Measurements from ENCODE around the gene PPP2R5E. TPM values are rescaled to one million over a fixed set of nuclear protein-coding genes. Genes with fewer than 3 reads are reported as not detected.

PPP2R5E gene
- total RNA-seq, 2 donors from 2014 or later = 13.9 to 25.5 TPM

DNA sequence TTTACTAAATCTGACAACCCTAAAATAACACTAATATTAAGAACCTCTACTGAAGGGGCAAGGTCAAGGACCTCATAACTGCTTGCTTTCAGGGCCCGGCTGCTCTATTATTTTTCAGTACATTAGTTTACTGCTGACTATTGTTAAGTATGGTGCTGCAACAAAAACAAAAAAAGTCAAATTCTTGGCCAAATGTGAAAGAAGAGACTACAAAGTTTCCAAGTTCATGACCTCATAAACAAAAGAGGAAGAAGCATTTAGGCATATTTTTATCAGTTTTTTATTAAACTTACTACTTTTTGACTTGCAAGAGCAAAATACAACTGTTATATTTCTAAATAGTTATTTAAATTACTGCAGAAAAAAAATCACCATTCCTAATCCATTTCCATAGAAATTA is 114.7 kb downstream of the PPP2R5E start:
- no peak for ATAC-seq (ENCODE audit: insufficient number of reproducible peaks, low FRiP score, low read depth)
- H3K27me3 ChIP-seq (replicated peaks; ENCODE audit: insufficient read depth) = no peaks in the 10 kb centered on the region
- no peaks in the 10 kb centered on the region for H3K36me3 ChIP-seq
- DNase-seq (ENCODE audit: low spot score) = no peak
- TF ChIP-seq, protein P1, sequence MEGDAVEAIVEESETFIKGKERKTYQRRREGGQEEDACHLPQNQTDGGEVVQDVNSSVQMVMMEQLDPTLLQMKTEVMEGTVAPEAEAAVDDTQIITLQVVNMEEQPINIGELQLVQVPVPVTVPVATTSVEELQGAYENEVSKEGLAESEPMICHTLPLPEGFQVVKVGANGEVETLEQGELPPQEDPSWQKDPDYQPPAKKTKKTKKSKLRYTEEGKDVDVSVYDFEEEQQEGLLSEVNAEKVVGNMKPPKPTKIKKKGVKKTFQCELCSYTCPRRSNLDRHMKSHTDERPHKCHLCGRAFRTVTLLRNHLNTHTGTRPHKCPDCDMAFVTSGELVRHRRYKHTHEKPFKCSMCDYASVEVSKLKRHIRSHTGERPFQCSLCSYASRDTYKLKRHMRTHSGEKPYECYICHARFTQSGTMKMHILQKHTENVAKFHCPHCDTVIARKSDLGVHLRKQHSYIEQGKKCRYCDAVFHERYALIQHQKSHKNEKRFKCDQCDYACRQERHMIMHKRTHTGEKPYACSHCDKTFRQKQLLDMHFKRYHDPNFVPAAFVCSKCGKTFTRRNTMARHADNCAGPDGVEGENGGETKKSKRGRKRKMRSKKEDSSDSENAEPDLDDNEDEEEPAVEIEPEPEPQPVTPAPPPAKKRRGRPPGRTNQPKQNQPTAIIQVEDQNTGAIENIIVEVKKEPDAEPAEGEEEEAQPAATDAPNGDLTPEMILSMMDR (IDR thresholded peaks at IDR 0.05) = no peak
- no peak overlapping the region for H3K27ac ChIP-seq
- no peaks in the 10 kb centered on the region for H3K9me3 ChIP-seq
- no peak overlapping the region for H3K4me3 ChIP-seq
- peaks cover 0 to 10% of the 10 kb centered on the region in 2 donors for H3K4me1 ChIP-seq (ENCODE audit: control insufficient read depth in 1 of 2, low read depth in 2 of 2)

DNA sequence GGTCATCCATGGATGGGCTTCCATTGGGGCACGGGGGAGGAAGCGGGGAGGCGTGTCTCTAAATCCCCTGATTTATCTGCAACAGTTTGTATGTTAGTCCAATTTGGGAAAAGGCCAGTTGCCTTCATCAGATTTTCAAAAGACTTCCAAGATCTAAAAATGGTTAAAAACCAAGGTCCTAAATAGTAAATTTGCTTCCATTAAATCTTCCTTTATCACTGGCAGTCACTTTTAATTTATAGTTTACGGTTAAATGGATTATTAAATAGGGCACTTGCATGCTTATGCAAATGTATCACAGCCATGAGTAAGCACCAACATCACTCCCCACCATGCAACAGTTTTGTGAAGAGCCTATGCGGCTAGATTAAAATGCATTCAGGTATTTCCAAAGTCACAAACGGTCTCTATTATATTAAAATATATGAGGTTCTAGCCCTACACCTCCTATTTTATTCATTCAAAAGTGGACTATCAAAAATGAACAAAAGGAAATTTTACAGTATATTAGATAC is 116.3 kb downstream of the PPP2R5E start:
- Histone ChIP-seq H3K36me3 (no peaks in the 10 kb centered on the region), H3K4me3 (no peak overlapping the region)
- no peak for ATAC-seq (ENCODE audit: insufficient number of reproducible peaks, low FRiP score, low read depth)

DNA sequence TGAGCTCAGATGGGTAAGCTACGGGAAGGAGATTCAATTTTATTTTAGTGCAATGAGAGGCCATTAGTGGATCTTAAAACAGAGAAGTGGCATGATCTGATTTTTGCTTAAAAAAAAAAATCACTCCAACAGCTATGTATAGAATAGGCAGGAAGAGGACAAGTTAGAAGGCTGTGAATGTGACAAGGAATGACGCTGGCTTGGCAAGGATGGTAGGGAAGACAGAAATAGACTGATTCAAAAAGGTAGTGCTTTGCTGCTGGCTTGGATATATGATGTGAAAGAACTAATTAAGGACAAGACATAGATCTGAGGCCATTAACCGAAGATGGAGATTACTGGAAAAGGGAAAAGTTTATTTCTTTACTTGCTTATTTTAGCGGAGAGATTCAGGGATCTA is 119.3 kb downstream of the PPP2R5E start:
- TF ChIP-seq, protein P1 (IDR thresholded peaks at IDR 0.05) = no peak
- H3K27me3 ChIP-seq (replicated peaks; ENCODE audit: insufficient read depth) = no peaks in the 10 kb centered on the region

More for the DNA sequence above, 116.3 kb downstream of the PPP2R5E start:
- Histone ChIP-seq H3K27me3 (replicated peaks; ENCODE audit: insufficient read depth) (no peaks in the 10 kb centered on the region), H3K27ac (no peak overlapping the region), H3K9me3 (no peaks in the 10 kb centered on the region), H3K4me1 (ENCODE audit: control insufficient read depth in 1 of 2, low read depth in 2 of 2) (peaks cover 0 to 9% of the 10 kb centered on the region in 2 donors)
- DNase-seq (ENCODE audit: low spot score) = no peak
- TF ChIP-seq, protein P1 (IDR thresholded peaks at IDR 0.05) = no peak

DNA sequence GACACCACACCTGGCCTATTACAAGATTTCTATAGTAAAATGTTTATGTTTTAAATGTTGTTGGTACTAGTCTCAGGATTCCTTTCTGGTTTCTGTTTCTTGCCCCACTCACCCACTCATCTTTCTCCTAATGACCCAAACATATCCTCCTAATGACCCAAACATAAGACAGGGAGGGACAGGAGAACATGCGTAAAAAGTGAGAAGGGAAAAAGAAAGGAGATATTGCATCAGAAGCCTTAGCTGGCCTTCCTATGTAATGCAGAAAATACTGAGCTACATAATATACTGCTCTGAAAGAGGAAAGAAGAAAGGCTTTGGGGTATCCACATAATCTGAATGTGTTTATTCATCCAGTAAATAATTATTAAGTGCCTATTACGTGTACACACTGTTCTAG is 119.8 kb downstream of the PPP2R5E start:
- DNase-seq (ENCODE audit: low spot score) (no peak), ATAC-seq (ENCODE audit: insufficient number of reproducible peaks, low FRiP score, low read depth) (no peak)
- TF ChIP-seq, protein P1 (IDR thresholded peaks at IDR 0.05) = no peak
- H3K27me3 ChIP-seq (replicated peaks; ENCODE audit: insufficient read depth) = no peaks in the 10 kb centered on the region
- H3K36me3 ChIP-seq = no peaks in the 10 kb centered on the region
- no peaks in the 10 kb centered on the region for H3K9me3 ChIP-seq
- no peak overlapping the region for H3K27ac ChIP-seq
- H3K4me1 ChIP-seq (ENCODE audit: control insufficient read depth in 1 of 2, low read depth in 2 of 2) = peaks cover 0 to 5% of the 10 kb centered on the region in 2 donors
- no peak overlapping the region for H3K4me3 ChIP-seq

More for the DNA sequence above, 119.3 kb downstream of the PPP2R5E start:
- Histone ChIP-seq H3K27ac (no peak overlapping the region), H3K9me3 (no peaks in the 10 kb centered on the region), H3K4me3 (no peak overlapping the region), H3K36me3 (no peaks in the 10 kb centered on the region), H3K4me1 (ENCODE audit: control insufficient read depth in 1 of 2, low read depth in 2 of 2) (peaks cover 0 to 9% of the 10 kb centered on the region in 2 donors)
- ATAC-seq (ENCODE audit: insufficient number of reproducible peaks, low FRiP score, low read depth) = no peak
- DNase-seq (ENCODE audit: low spot score) = no peak

DNA sequence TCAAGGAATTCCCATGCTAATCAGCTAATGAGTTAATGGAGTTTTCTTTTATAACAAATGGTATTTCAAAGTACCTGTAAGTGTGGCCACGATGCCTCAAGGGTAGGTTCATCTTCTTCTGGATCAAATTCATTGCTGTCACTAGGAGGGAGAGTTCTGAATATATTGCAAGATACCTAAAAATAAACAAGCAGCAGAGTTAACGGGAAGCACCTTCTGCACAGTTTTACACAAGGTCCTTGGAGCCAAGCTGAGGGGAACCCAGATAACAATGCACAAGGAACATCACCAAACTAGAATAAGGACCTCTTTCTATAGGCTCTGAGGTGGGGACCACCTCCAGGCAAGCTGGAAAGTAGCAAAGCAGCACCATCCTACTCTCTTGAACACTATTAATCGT is 121.3 kb downstream of the PPP2R5E start:
- Histone ChIP-seq H3K27me3 (replicated peaks; ENCODE audit: insufficient read depth) (no peaks in the 10 kb centered on the region), H3K4me3 (no peak overlapping the region), H3K4me1 (ENCODE audit: control insufficient read depth in 1 of 2, low read depth in 2 of 2) (peaks cover 0 to 4% of the 10 kb centered on the region in 2 donors), H3K36me3 (no peaks in the 10 kb centered on the region), H3K27ac (no peak overlapping the region), H3K9me3 (no peaks in the 10 kb centered on the region)
- ATAC-seq (ENCODE audit: insufficient number of reproducible peaks, low FRiP score, low read depth) = no peak
- TF ChIP-seq, protein P1 (IDR thresholded peaks at IDR 0.05) = no peak
- DNase-seq (ENCODE audit: low spot score) = no peak

Measured in thoracic aorta (tissue), 2 donors.